Osteoblast (primary cell): ENCODE results near the gene EED. TPM values are rescaled to one million over a fixed set of nuclear protein-coding genes. Genes with fewer than 3 reads are reported as not detected.
"Not testable (repeated sequence)": the region's sequence is repeated elsewhere in the genome, so short reads cannot be mapped to it uniquely, and the experiment has no call there.

Source experiments
- DNase-seq: peaks from one replicate; pipeline ENCODE4 v3.0.0; 2011; ENCODE audit warnings: low spot score, mixed read lengths; ENCODE audit not compliant: insufficient read length; ENCODE audit errors: missing footprints
- H2AFZ ChIP-seq: 2 replicates; pipeline ENCODE4 v1.6.0; 2011; ENCODE audit warnings: mild to moderate bottlenecking, low read length
- H3K27ac ChIP-seq: 2 replicates; pipeline ENCODE4 v1.5.1; 2011; ENCODE audit warnings: mild to moderate bottlenecking, low read depth, low read length, moderate library complexity
- H3K27me3 ChIP-seq: 2 replicates; pipeline ENCODE4 v1.6.0; 2012; ENCODE audit warnings: mild to moderate bottlenecking, control low read depth, inconsistent platforms, low read length, moderate library complexity; ENCODE audit not compliant: insufficient read depth
- H3K36me3 ChIP-seq: 2 replicates; pipeline ENCODE4 v1.5.1; 2011; ENCODE audit warnings: mild to moderate bottlenecking, low read length, control low read depth, moderate library complexity; ENCODE audit not compliant: insufficient read depth
- H3K4me1 ChIP-seq: 2 replicates; pipeline ENCODE4 v1.5.1; 2011; ENCODE audit warnings: mild to moderate bottlenecking, low read length, control low read depth, moderate library complexity; ENCODE audit not compliant: insufficient read depth
- H3K4me2 ChIP-seq: 2 replicates; pipeline ENCODE4 v1.6.0; 2011; ENCODE audit warnings: mild to moderate bottlenecking, low read length; ENCODE audit not compliant: insufficient read depth
- H3K4me3 ChIP-seq: fragments of 200-600 bp; sonication (generic); 3 replicates; pipeline ENCODE4 v1.5.1; 2012; ENCODE audit warnings: mild to moderate bottlenecking, low read length, inconsistent platforms; ENCODE audit not compliant: insufficient read depth
- H3K79me2 ChIP-seq: 2 replicates; pipeline ENCODE4 v1.6.0; 2012; ENCODE audit warnings: mild to moderate bottlenecking, low read length, control low read depth, inconsistent platforms; ENCODE audit not compliant: insufficient read depth
- H3K9me3 ChIP-seq: 2 replicates; pipeline ENCODE4 v1.5.1; 2011; ENCODE audit warnings: low read depth, low read length, control low read depth
- H4K20me1 ChIP-seq: 2 replicates; pipeline ENCODE4 v1.6.0; 2012; ENCODE audit warnings: mild to moderate bottlenecking, low read length, control low read depth; ENCODE audit not compliant: insufficient read depth
- total RNA-seq: library from RNA; depleted of rRNA; stranded (reverse); fragments of >200 nt; gene quantifications from 2 replicates; pipeline ENCODE4 v1.2.3, GENCODE V29; 2012
- TF ChIP-seq, protein P1 (sequence below): IDR thresholded peaks from 2 replicates; pipeline ENCODE4 v1.5.1; 2011; ENCODE audit warnings: mild to moderate bottlenecking, low read depth, low read length, moderate library complexity; ENCODE audit errors: extremely low read depth

The EED gene
- total RNA-seq, 1 donor = 12.3 TPM

DNA sequence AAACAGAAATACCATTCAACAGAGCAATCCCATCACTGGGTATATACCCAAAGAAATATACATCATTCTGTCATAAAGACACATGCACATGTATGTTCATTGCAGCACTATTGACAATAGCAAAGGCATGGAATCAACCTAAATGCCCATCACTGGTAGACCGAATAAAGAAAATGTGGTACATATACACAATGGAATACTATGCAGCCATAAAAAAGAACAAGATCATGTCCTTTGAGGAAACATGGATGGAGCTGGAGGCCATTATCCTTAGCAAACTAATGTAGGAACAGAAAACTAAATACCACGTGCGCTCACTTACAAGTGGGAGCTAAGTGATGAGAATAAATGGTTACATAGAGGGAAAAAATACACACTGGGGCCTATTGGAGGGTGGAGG is 19.2 kb upstream of the EED start:
- not testable (repeated sequence) for H3K27me3 ChIP-seq, H3K9me3 ChIP-seq, H3K79me2 ChIP-seq, DNase-seq, H3K36me3 ChIP-seq, H3K4me2 ChIP-seq, H3K4me3 ChIP-seq, H3K4me1 ChIP-seq, H3K27ac ChIP-seq, H2AFZ ChIP-seq, H4K20me1 ChIP-seq

DNA sequence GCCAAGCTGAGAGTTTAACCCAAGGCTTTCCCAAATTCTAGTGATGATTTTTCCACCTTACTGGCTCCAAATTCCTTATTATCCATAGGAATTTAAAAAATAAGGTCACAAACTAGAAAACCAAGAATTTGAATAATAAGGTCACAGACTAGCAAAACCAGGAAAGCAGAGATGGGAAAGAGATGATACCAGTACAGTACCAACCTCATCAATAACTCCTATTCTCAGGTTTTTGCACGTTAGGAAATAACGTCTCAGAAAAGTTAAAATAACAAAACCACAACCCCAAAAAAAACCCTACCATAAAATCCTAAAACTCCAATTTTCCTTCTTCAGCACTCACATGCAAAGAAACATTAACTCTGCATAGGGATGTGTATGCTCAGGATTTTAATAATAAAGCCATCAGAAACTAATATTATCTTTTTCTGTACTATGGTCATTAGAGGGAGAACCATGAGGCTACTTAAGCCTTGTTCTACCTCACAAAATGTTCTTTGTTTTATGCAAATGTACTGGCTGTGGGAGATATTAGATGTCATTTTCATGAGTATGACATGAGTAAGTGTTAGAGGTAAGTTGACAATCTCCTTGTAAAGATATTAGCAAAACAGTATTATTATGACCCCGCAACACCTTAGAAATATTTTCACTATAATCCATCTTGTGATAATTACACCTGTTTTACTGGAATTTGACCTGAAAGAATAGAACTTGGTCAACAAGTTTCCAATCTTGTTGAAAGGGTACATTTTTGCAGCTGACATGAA is 16.1 kb upstream of the EED start:
- Histone ChIP-seq H4K20me1 (no peaks in the 10 kb centered on the region), H3K27ac (no peak overlapping the region), H2AFZ (no peak overlapping the region), H3K9me3 (no peaks in the 10 kb centered on the region), H3K4me1 (peaks cover 7% of the 10 kb centered on the region), H3K4me2 (no peak overlapping the region), H3K36me3 (no peaks in the 10 kb centered on the region), H3K4me3 (no peak overlapping the region), H3K79me2 (no peaks in the 10 kb centered on the region), H3K27me3 (no peaks in the 10 kb centered on the region)
- TF ChIP-seq, protein P1, sequence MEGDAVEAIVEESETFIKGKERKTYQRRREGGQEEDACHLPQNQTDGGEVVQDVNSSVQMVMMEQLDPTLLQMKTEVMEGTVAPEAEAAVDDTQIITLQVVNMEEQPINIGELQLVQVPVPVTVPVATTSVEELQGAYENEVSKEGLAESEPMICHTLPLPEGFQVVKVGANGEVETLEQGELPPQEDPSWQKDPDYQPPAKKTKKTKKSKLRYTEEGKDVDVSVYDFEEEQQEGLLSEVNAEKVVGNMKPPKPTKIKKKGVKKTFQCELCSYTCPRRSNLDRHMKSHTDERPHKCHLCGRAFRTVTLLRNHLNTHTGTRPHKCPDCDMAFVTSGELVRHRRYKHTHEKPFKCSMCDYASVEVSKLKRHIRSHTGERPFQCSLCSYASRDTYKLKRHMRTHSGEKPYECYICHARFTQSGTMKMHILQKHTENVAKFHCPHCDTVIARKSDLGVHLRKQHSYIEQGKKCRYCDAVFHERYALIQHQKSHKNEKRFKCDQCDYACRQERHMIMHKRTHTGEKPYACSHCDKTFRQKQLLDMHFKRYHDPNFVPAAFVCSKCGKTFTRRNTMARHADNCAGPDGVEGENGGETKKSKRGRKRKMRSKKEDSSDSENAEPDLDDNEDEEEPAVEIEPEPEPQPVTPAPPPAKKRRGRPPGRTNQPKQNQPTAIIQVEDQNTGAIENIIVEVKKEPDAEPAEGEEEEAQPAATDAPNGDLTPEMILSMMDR = no peak
- DNase-seq = no peak

DNA sequence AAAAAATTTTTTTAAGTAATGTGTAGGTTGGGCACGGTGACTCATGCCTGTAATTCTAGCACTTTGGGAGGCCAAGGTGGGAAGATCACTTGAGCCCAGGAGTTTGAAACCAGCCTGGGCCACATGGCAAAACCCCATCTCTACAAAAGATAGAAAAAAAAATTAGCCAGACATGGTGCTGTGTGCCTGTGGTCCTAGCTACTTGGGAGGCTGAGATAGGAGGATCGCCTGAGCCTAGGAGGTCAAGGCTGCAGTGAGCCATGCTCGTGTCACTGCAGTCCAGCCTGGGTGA is 15.6 kb upstream of the EED start:
- not testable (repeated sequence) for H3K79me2 ChIP-seq, H3K4me1 ChIP-seq, H3K27ac ChIP-seq, H2AFZ ChIP-seq, DNase-seq, H3K4me3 ChIP-seq, H3K27me3 ChIP-seq, H3K9me3 ChIP-seq, H3K4me2 ChIP-seq, H3K36me3 ChIP-seq, H4K20me1 ChIP-seq

DNA sequence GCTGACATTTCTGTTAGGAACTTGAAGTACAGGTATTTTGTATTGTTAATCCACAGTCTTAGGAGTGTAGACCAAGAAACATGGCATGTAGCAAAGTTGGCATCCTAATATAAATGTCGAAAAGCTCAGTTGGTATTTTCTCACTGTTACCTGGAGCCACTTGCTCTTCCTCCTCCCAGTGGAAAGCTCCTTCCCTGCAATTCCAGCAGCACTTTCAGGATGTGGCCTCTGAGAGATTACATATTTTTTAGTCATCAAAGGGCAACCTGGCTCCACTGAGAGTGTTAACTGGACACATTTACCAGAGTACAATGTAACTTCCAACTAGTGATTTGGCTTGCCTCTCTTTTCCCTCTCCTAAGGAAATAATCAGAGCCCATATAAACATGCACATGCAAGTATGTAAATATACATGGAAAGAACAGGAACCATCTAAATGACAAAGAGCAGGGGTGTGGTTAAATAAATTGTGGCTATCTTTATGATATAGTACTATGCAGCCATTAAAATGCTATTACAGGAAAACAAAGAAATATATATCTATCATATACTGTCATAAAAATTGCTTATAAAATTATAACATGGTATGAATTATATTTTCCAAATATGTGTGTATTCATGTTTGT is 14.3 kb upstream of the EED start:
- H2AFZ ChIP-seq = no peak overlapping the region
- no peak overlapping the region for H3K4me2 ChIP-seq
- H3K79me2 ChIP-seq = no peaks in the 10 kb centered on the region
- H3K9me3 ChIP-seq = no peaks in the 10 kb centered on the region
- DNase-seq = no peak
- H3K36me3 ChIP-seq = no peaks in the 10 kb centered on the region
- no peak overlapping the region for H3K4me3 ChIP-seq
- H4K20me1 ChIP-seq = no peaks in the 10 kb centered on the region
- H3K4me1 ChIP-seq = peaks cover 7% of the 10 kb centered on the region
- no peak overlapping the region for H3K27ac ChIP-seq
- TF ChIP-seq, protein P1 = no peak
- no peaks in the 10 kb centered on the region for H3K27me3 ChIP-seq

DNA sequence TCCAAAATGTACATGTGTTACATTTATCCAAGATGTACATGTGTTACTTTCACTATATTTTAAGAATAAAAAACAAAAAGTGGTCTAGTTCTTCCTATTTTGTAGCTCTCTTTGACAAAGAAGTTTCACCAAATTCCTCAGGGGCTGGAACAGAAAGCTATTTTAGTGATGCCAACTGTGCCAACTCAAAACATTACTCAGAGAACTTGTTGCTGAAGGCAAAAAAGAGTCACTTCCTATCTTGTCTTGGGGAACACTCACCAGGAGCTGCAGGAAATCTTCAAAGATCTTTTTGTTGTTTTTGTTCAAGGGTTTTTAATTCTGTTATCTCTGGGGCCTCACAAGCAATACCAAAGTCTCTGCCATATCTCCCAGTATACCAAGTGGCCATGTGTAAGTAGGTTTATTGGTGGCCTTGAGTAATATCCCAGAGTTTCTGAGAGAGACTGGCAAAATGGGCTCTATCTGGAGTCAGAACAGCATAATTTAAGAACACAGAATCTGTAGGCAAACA is 13.6 kb upstream of the EED start:
- Histone ChIP-seq H2AFZ (peak overlapping the region; percentile 50), H3K27ac (no peak overlapping the region), H3K4me3 (no peak overlapping the region), H3K79me2 (no peaks in the 10 kb centered on the region), H3K4me2 (peak overlapping the region; percentile 20), H4K20me1 (no peaks in the 10 kb centered on the region), H3K9me3 (no peaks in the 10 kb centered on the region), H3K36me3 (no peaks in the 10 kb centered on the region), H3K27me3 (no peaks in the 10 kb centered on the region), H3K4me1 (peaks cover 7% of the 10 kb centered on the region)
- TF ChIP-seq, protein P1 = no peak
- DNase-seq = no peak
